B cell (primary cell): ENCODE data around the gene MRPL10. TPM values are rescaled to one million over a fixed set of nuclear protein-coding genes. Genes with fewer than 3 reads are reported as not detected.

ENCODE experiments used
- ATAC-seq: fragments of 200-7000 bp; cut with Tn5 transposase; one replicate; pipeline ENCODE4 v1.10.0; 2021; ENCODE audit warnings: low read depth, mild to moderate bottlenecking, moderate number of reproducible peaks, moderate library complexity
- CTCF ChIA-PET: fragments of 350-600 bp; sonication (Branson Sonifier 250); formaldehyde crosslinking; loops from one replicate; lab custom pipeline; 2021; ENCODE audit warnings: antibody characterized with exemption, inconsistent platforms; lab: Charles Lee
- POLR2A ChIA-PET: fragments of 350-600 bp; sonication (Branson Sonifier 250); formaldehyde crosslinking; loops from one replicate; lab custom pipeline; 2021; ENCODE audit warnings: antibody characterized with exemption; lab: Charles Lee
- DNase-seq: peaks from one replicate; pipeline ENCODE4 v3.0.0; 2013
- H2AFZ ChIP-seq: 2 replicates; pipeline ENCODE4 v1.6.1; 2012; ENCODE audit warnings: mild to moderate bottlenecking, low read depth, low read length; ENCODE audit not compliant: insufficient read depth, poor library complexity, severe bottlenecking
- H3K27ac ChIP-seq, 2 donors: 1 replicate in 1 of 2; 2 replicates in 1 of 2; pipeline ENCODE4 v1.5.1; 2012 to 2013; ENCODE audit warnings: low read length in 2 of 2, mild to moderate bottlenecking in 2 of 2, moderate library complexity in 1 of 2
- H3K27me3 ChIP-seq, 4 experiments: fragments of 200-600 bp in 1 of 4; sonication (generic) in 1 of 4; replicated peaks in 1 of 4; 1 replicate in 2 of 4; 2 replicates in 2 of 4; pipeline versions ENCODE4 v1.6.1 to v1.7.0; 2013 to 2016; ENCODE audit warnings: low read length in 3 of 4, mild to moderate bottlenecking in 2 of 4, mixed read lengths in 1 of 4, moderate library complexity in 1 of 4; ENCODE audit not compliant: insufficient read depth in 4 of 4, control insufficient read depth in 3 of 4; ENCODE audit errors: control extremely low read depth in 1 of 4
- H3K36me3 ChIP-seq, 2 experiments: replicated peaks in 1 of 2; 1 replicate in 1 of 2; 2 replicates in 1 of 2; pipeline versions ENCODE4 v1.6.1 to v1.7.1; 2013; ENCODE audit warnings: low read length in 1 of 2; ENCODE audit not compliant: insufficient read depth in 2 of 2, control insufficient read depth in 1 of 2; ENCODE audit errors: control extremely low read depth in 1 of 2, extremely low read depth in 1 of 2
- H3K4me1 ChIP-seq, 2 donors: fragments of 200-600 bp in 1 of 2; sonication (generic) in 1 of 2; 1 replicate in 1 of 2; 2 replicates in 1 of 2; pipeline versions ENCODE4 v1.5.1 to v1.6.1; 2013 to 2017; ENCODE audit warnings: low read length in 2 of 2; ENCODE audit not compliant: control insufficient read depth in 2 of 2, insufficient read depth in 2 of 2
- H3K4me2 ChIP-seq: replicated peaks from 2 replicates; pipeline ENCODE3; 2012; ENCODE audit warnings: mild to moderate bottlenecking, low read depth, low read length; ENCODE audit not compliant: poor library complexity, severe bottlenecking
- H3K4me3 ChIP-seq, 5 experiments: fragments of 200-600 bp in 1 of 5; sonication (generic) in 1 of 5; 1 replicate in 3 of 5; 2 replicates in 2 of 5; pipeline versions ENCODE4 v1.5.1 to v1.7.0; 2011 to 2016; ENCODE audit warnings: low read length in 4 of 5, mild to moderate bottlenecking in 4 of 5, low read depth in 2 of 5, control low read depth in 1 of 5, moderate library complexity in 1 of 5; ENCODE audit not compliant: insufficient read depth in 1 of 5; ENCODE audit errors: control extremely low read depth in 1 of 5, extremely low read depth in 1 of 5
- H3K79me2 ChIP-seq: fragments of 200-600 bp; sonication (generic); one replicate; pipeline ENCODE4 v1.6.0; 2016; ENCODE audit warnings: low read length; ENCODE audit not compliant: control insufficient read depth, insufficient read depth
- H3K9ac ChIP-seq: fragments of 200-600 bp; sonication (generic); 2 replicates; pipeline ENCODE4 v1.6.1; 2017; ENCODE audit warnings: mild to moderate bottlenecking, low read length, moderate library complexity
- H3K9me3 ChIP-seq, 3 donors: one replicate each; pipeline versions ENCODE4 v1.6.1 to v1.7.1; 2013; ENCODE audit warnings: low read length in 2 of 3; ENCODE audit not compliant: control insufficient read depth in 2 of 3, insufficient read depth in 1 of 3; ENCODE audit errors: control extremely low read depth in 1 of 3
- H4K20me1 ChIP-seq: 2 replicates; pipeline ENCODE4 v1.6.0; 2012; ENCODE audit warnings: mild to moderate bottlenecking, low read length; ENCODE audit not compliant: insufficient read depth, control insufficient read depth, poor library complexity, severe bottlenecking
- H3K27ac Mint-ChIP-seq: one replicate; pipeline ENCODE4 v1.8.0; 2021; ENCODE audit warnings: mixed read lengths
- H3K27me3 Mint-ChIP-seq: one replicate; pipeline ENCODE4 v1.8.0; 2021; ENCODE audit warnings: mixed read lengths
- H3K4me1 Mint-ChIP-seq: one replicate; pipeline ENCODE4 v1.8.0; 2021; ENCODE audit warnings: mixed read lengths
- H3K4me3 Mint-ChIP-seq: one replicate; pipeline ENCODE4 v1.8.0; 2021; ENCODE audit warnings: mixed read lengths
- H3K9me3 Mint-ChIP-seq: one replicate; pipeline ENCODE4 v1.8.0; 2022; ENCODE audit warnings: mixed read lengths; ENCODE audit not compliant: insufficient read depth
- EZH2 ChIP-seq: IDR thresholded peaks from 2 replicates; pipeline ENCODE4 v1.6.1; 2012; ENCODE audit warnings: borderline replicate concordance, low read depth, mild to moderate bottlenecking, moderate library complexity, low read length; ENCODE audit not compliant: insufficient read depth, poor library complexity, severe bottlenecking
- WGBS: methylation state at CpG from one replicate; pipeline ENCODE4 v1.1.5; 2013; ENCODE audit warnings: missing lambda C conversion rate; ENCODE audit not compliant: insufficient coverage; 5-methylcytosine and 5-hydroxymethylcytosine counted together
- intact Hi-C: fragments of 100-400 bp; cut with micrococcal nuclease; formaldehyde crosslinking; loops from one replicate; pipeline ENCODE4 v1.10.0; 2022
- polyA plus RNA-seq: library from polyadenylated mRNA; depleted of rRNA; stranded (reverse); fragments of >200 nt; gene quantifications from 2 replicates; pipeline ENCODE4 v1.2.3, GENCODE V29; 2012
- total RNA-seq, 2 donors: library from RNA; stranded (reverse); fragments of 120-200 nt in 1 of 2; gene quantifications; 1 replicate in 1 of 2; 2 replicates in 1 of 2; pipeline versions ENCODE4 v1.2.3 to v1.2.4, GENCODE V29; 2013 to 2022
- TF ChIP-seq, protein P1 (sequence below): fragments of 200-600 bp; IDR thresholded peaks from one replicate; pipeline ENCODE4 v1.8.0; 2022; ENCODE audit warnings: antibody characterized with exemption, mild to moderate bottlenecking

MRPL10 gene
- total and polyA plus RNA-seq, 2 donors (not counting 1 experiment from before 2014, with no cell fraction given) = 34.8 to 39.4 TPM

DNA sequence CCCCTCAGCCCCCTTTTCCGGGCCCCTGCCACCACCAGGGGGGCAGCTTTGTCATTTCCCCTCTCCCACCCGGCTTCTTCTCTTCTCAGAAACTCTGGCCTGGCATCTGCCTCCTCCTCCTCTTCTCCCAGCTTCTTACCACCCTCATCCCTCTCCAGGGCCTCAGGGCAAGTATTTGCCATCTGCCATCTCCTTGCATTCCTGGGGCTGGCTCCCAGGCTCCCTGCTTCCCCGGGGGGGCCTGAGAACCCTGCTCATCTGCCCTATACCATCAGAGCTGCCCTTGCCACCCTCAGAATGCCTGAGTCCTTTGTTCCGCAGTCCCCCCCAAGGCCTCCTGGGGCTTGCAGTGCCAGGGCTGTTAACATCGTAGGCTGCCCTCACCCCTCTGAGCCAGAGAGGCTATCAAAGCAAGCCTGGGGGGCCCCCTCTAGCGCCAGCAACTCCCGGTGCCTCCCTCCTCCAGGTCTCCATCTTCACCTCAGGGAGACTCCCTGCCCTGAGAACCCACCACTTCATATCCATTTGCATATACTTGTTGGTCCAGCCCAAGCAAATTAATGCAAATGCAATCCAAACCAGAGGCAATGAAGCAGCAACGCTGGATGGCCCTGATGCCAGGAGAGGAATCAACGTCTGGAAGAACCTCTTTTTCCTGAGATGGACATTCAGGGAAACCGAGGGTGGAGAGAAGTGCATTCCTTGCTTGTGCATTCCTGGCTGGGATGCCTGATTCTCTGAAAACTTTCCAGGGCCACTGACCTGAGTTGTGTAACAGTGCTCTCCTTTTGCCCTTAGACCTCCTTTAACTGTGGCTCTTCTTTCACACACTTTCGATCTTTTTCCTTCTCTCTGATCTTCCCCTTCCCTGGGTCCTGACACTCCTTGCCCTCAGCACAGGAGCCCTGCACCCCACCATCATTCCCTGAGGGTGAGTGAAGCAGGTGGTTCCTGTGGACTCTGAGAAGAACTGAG, 44.0 kb upstream of the MRPL10 start:
- DNase-seq = no peak
- POLR2A ChIA-PET = no interaction called here
- Histone ChIP-seq H3K4me3 (no peak overlapping the region), H4K20me1 (no peaks in the 10 kb centered on the region), H2AFZ (no peak overlapping the region), H3K9me3 (no peaks in the 10 kb centered on the region), H3K9ac (no peak overlapping the region), H3K4me1 (peaks cover 8 to 9% of the 10 kb centered on the region in 2 donors), H3K27me3 (peaks cover 0 to 70% (median 19%) of the 10 kb centered on the region in 4 experiments), H3K36me3 (no peaks in the 10 kb centered on the region), H3K79me2 (no peaks in the 10 kb centered on the region), H3K27ac (no peak overlapping the region), H3K4me2 (no peak overlapping the region)
- Mint-ChIP-seq H3K9me3 (no peaks in the 10 kb centered on the region), H3K27ac (no peak overlapping the region), H3K4me1 (peaks cover 5% of the 10 kb centered on the region), H3K4me3 (no peak overlapping the region), H3K27me3 (peaks cover 54% of the 10 kb centered on the region)
- whole genome bisulfite sequencing = 74% methylated on average over 10 of the region's 11 CpGs
- intact Hi-C loops = no loop called here
- no peak for ATAC-seq
- CTCF ChIA-PET = no interaction called here
- TF ChIP-seq, protein P1, sequence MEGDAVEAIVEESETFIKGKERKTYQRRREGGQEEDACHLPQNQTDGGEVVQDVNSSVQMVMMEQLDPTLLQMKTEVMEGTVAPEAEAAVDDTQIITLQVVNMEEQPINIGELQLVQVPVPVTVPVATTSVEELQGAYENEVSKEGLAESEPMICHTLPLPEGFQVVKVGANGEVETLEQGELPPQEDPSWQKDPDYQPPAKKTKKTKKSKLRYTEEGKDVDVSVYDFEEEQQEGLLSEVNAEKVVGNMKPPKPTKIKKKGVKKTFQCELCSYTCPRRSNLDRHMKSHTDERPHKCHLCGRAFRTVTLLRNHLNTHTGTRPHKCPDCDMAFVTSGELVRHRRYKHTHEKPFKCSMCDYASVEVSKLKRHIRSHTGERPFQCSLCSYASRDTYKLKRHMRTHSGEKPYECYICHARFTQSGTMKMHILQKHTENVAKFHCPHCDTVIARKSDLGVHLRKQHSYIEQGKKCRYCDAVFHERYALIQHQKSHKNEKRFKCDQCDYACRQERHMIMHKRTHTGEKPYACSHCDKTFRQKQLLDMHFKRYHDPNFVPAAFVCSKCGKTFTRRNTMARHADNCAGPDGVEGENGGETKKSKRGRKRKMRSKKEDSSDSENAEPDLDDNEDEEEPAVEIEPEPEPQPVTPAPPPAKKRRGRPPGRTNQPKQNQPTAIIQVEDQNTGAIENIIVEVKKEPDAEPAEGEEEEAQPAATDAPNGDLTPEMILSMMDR = no peak
- TF ChIP-seq EZH2 = no peak
